Lung (tissue), 12 donors: ENCODE measurements around the gene GET4. TPM values are rescaled to one million over a fixed set of nuclear protein-coding genes. Genes with fewer than 3 reads are reported as not detected.

Experiments used
- ATAC-seq: fragments of 200-7000 bp; cut with Tn5 transposase; one replicate; pipeline ENCODE4 v1.9.1; 2020; ENCODE audit warnings: moderate number of reproducible peaks; ENCODE audit not compliant: insufficient read depth, low FRiP score
- DNase-seq, 3 donors: peaks; one replicate each; pipeline ENCODE4 v3.0.0-alpha.2; 2013 to 2017
- H3K27ac ChIP-seq, 2 donors: one replicate each; pipeline ENCODE4 v1.5.1; 2013; ENCODE audit warnings: mild to moderate bottlenecking in 2 of 2, moderate library complexity in 2 of 2, control low read depth in 1 of 2, inconsistent platforms in 1 of 2, low read depth in 1 of 2, low read length in 1 of 2
- H3K27me3 ChIP-seq, 3 donors: one replicate each; pipeline ENCODE4 v1.5.1; 2013; ENCODE audit warnings: low read length in 2 of 3; ENCODE audit not compliant: control insufficient read depth in 3 of 3, insufficient read depth in 3 of 3
- H3K36me3 ChIP-seq, 4 donors: one replicate each; pipeline ENCODE4 v1.5.1; 2013; ENCODE audit warnings: low read length in 4 of 4, mild to moderate bottlenecking in 1 of 4, moderate library complexity in 1 of 4; ENCODE audit not compliant: control insufficient read depth in 4 of 4, insufficient read depth in 4 of 4
- H3K4me1 ChIP-seq, 5 donors: one replicate each; pipeline ENCODE4 v1.5.1; 2013; ENCODE audit warnings: low read length in 5 of 5, mild to moderate bottlenecking in 2 of 5, moderate library complexity in 1 of 5; ENCODE audit not compliant: control insufficient read depth in 5 of 5, insufficient read depth in 5 of 5
- H3K4me3 ChIP-seq: one replicate; pipeline ENCODE4 v1.5.1; 2013; ENCODE audit warnings: mild to moderate bottlenecking, control low read depth, moderate library complexity
- H3K9ac ChIP-seq, 2 donors: one replicate each; pipeline ENCODE4 v1.5.1; 2013; ENCODE audit warnings: low read length in 2 of 2, control low read depth in 1 of 2; ENCODE audit not compliant: insufficient read depth in 1 of 2
- H3K9me3 ChIP-seq, 4 donors: one replicate each; pipeline ENCODE4 v1.5.1; 2013; ENCODE audit warnings: low read length in 3 of 4, mild to moderate bottlenecking in 1 of 4, moderate library complexity in 1 of 4; ENCODE audit not compliant: control insufficient read depth in 4 of 4, insufficient read depth in 3 of 4
- WGBS, 2 donors: extraction: QIAGEN DNeasy Blood & Tissue Kit; methylation state at CpG; one replicate each; pipeline ENCODE4 v1.1.7; 2013; 5-methylcytosine and 5-hydroxymethylcytosine counted together
- polyA plus RNA-seq, 2 donors: library from polyadenylated mRNA; stranded (reverse); fragments of 200-250 nt; gene quantifications; one replicate each; pipeline ENCODE4 v1.2.1, GENCODE V29; 2013
- total RNA-seq, 2 donors: library from RNA; depleted of rRNA in 1 of 2; stranded (reverse); fragments of >200 nt in 1 of 2; gene quantifications; one replicate each; pipeline ENCODE4 v1.2.1, GENCODE V29; 2014 to 2021
- TF ChIP-seq, protein P1 (sequence below): IDR thresholded peaks from 2 replicates; pipeline ENCODE4 v1.5.1; 2012; ENCODE audit warnings: mild to moderate bottlenecking; ENCODE audit errors: control extremely low read depth, extremely low read depth
- donor health status: control.
- donor health status: control.
- donor health status: Bipolar disorder and iron deficiency.
- donor health status: healthy.
- donor health status: DM: yes; HTN: yes; CAD: no.

GET4 gene
- total and polyA plus RNA-seq, 4 donors = 34.1 to 41.8 (median 40.0) TPM

DNA sequence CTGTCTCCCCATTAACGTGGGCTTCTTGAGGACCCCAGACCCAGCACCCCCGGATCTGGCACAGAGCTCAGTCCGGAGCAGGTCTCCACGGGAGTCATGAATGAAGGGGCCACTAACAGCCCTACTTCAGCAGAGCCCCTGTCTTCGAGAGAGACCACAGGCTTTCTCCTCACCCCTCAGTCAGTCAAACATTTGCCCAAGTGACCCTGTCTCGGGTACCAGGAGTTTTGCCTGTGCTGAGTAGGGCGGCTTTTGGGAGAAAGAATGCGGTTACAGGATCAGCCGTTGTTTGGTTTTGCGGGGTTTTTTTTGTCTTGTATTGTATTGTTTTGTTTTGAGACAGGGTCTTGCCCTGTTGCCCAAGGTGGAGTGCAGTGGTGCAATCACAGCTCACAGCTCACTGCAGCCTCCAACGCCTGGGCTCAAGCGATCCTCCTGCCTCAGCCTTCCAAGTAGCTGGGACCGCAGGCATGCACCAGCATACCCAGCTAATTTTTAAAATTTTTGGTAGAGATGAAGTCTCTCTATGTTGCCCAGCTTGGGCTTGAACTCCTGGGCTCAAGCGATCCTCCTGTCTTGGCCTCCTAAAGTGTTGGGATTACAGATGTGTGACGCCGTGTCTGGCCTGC, 61.6 kb downstream of the GET4 start:
- H3K4me3 ChIP-seq = no peak overlapping the region
- WGBS, 2 donors = 93 to 95% methylated on average over 16 of the region's 16 CpGs
- no peak for DNase-seq
- no peak overlapping the region for H3K9ac ChIP-seq
- peaks cover 0 to 9% (median 0%) of the 10 kb centered on the region in 3 donors for H3K27me3 ChIP-seq
- H3K4me1 ChIP-seq = no peaks in the 10 kb centered on the region
- TF ChIP-seq, protein P1, sequence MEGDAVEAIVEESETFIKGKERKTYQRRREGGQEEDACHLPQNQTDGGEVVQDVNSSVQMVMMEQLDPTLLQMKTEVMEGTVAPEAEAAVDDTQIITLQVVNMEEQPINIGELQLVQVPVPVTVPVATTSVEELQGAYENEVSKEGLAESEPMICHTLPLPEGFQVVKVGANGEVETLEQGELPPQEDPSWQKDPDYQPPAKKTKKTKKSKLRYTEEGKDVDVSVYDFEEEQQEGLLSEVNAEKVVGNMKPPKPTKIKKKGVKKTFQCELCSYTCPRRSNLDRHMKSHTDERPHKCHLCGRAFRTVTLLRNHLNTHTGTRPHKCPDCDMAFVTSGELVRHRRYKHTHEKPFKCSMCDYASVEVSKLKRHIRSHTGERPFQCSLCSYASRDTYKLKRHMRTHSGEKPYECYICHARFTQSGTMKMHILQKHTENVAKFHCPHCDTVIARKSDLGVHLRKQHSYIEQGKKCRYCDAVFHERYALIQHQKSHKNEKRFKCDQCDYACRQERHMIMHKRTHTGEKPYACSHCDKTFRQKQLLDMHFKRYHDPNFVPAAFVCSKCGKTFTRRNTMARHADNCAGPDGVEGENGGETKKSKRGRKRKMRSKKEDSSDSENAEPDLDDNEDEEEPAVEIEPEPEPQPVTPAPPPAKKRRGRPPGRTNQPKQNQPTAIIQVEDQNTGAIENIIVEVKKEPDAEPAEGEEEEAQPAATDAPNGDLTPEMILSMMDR = no peak
- peaks cover 0 to 4% (median 2%) of the 10 kb centered on the region in 4 donors for H3K9me3 ChIP-seq
- H3K36me3 ChIP-seq = peaks cover 0 to 13% (median 0%) of the 10 kb centered on the region in 4 donors
- no peak overlapping the region for H3K27ac ChIP-seq
- no peak for ATAC-seq

DNA sequence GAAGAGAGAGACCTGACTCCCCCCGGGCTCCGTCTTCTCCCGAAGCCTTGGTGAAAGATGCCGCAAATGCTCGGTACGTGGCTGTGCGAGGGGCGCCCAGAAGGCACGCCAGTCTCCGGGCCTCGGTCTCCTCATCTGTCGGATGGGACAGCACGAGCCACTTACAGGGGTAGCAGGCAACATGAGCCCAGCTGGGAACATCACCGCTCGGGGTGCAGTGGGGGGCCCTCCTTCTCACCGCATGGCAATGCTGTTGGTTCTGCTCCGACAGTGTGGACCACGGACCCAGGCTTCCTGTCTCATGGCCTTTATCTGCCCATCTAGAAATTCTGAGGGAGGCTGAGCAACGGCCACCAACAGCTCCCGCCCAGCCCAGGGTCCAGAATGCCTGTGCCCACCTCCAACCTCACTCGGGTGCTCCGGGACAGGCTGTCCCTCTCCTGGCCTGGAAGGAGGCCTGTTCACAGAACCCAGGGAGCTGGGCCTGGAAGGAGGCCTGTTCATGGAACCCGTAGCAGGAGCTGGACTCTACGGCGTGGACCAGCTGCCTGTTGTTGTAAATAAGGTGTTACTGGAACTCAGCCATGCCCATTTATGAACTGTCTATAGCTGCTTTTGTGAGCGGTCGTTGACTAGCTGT, 62.3 kb downstream of the GET4 start:
- peaks cover 0 to 4% (median 2%) of the 10 kb centered on the region in 4 donors for H3K9me3 ChIP-seq
- H3K9ac ChIP-seq = no peak overlapping the region
- WGBS, 2 donors = 95 to 96% methylated on average over 27 of the region's 27 CpGs
- H3K36me3 ChIP-seq = peaks cover 0 to 13% (median 0%) of the 10 kb centered on the region in 4 donors
- TF ChIP-seq, protein P1 = no peak
- no peaks in the 10 kb centered on the region for H3K4me1 ChIP-seq
- peaks cover 0 to 9% (median 0%) of the 10 kb centered on the region in 3 donors for H3K27me3 ChIP-seq
- H3K4me3 ChIP-seq = no peak overlapping the region
- no peak for ATAC-seq
- no peak for DNase-seq
- no peak overlapping the region for H3K27ac ChIP-seq

DNA sequence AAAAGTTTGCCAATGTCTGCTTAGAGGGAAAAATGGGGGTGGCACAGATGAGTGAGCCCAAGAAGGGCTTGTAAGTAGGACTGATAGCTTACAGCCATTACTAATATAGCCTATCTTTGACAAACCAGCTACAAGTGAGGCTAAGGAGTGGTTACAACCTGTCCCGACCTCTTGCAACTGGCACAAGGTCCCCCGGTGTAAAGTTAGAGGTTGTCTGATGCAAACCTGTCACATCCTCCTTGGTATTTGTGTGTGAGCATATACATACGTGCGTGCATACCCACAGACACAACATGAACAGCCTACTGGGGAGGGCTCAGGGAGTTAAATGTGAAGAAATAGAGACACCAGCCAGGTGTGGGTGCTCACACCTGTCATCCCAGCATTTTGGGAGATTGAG, 63.5 kb downstream of the GET4 start:
- 94% methylated on average over 4 of the region's 4 CpGs for WGBS, 2 donors
- DNase-seq (no peak), ATAC-seq (no peak)
- H3K4me3 ChIP-seq = no peak overlapping the region
- H3K27ac ChIP-seq = no peak overlapping the region
- H3K9ac ChIP-seq = no peak overlapping the region
- TF ChIP-seq, protein P1 = no peak
- H3K36me3 ChIP-seq = peaks cover 0 to 9% (median 0%) of the 10 kb centered on the region in 4 donors
- peaks cover 0 to 4% (median 2%) of the 10 kb centered on the region in 4 donors for H3K9me3 ChIP-seq
- H3K27me3 ChIP-seq = peaks cover 0 to 9% (median 0%) of the 10 kb centered on the region in 3 donors
- H3K4me1 ChIP-seq = no peaks in the 10 kb centered on the region
